Measurements from ENCODE around the gene LRRC23. TPM values are rescaled to one million over a fixed set of nuclear protein-coding genes. Genes with fewer than 3 reads are reported as not detected.

The LRRC23 gene, protein sequence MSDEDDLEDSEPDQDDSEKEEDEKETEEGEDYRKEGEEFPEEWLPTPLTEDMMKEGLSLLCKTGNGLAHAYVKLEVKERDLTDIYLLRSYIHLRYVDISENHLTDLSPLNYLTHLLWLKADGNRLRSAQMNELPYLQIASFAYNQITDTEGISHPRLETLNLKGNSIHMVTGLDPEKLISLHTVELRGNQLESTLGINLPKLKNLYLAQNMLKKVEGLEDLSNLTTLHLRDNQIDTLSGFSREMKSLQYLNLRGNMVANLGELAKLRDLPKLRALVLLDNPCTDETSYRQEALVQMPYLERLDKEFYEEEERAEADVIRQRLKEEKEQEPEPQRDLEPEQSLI
- total RNA-seq: 10 to 100 TPM in 6 of 9 donors, 1 to 10 TPM in 3; 6.9 to 18.6 (median 12.5) TPM
- polyA plus RNA-seq: 10 to 100 TPM; 11.0 to 29.0 (median 13.8) TPM
- long read RNA-seq, donor 1, partial matches to known transcripts: 0 of 1 reads
- long read RNA-seq, donor 1, other reads (novel, unspliced or antisense): 0 of 1 reads
- long read RNA-seq, donor 2, partial matches to known transcripts: 0 of 1 reads
- long read RNA-seq, donor 2, other reads (novel, unspliced or antisense): 0 of 1 reads
- long read RNA-seq, donor 3: 0 reads
- long read RNA-seq, donor 4, partial matches to known transcripts: 2 of 10 reads
- long read RNA-seq, donor 4, other reads (novel, unspliced or antisense): 0 of 10 reads
- long read RNA-seq, donor 5, partial matches to known transcripts: 2 of 13 reads
- long read RNA-seq, donor 5, other reads (novel, unspliced or antisense): 2 of 13 reads
- long read RNA-seq, donor 6, partial matches to known transcripts: 2 of 11 reads
- long read RNA-seq, donor 6, other reads (novel, unspliced or antisense): 1 of 11 reads
- long read RNA-seq, donor 7, partial matches to known transcripts: 0 of 1 reads
- long read RNA-seq, donor 7, other reads (novel, unspliced or antisense): 0 of 1 reads
- long read RNA-seq, donor 8, partial matches to known transcripts: 0 of 1 reads
- long read RNA-seq, donor 8, other reads (novel, unspliced or antisense): 0 of 1 reads
- long read RNA-seq, donor 9, partial matches to known transcripts: 0 of 2 reads
- long read RNA-seq, donor 9, other reads (novel, unspliced or antisense): 0 of 2 reads
- long read RNA-seq, donor 10, partial matches to known transcripts: 0 of 2 reads
- long read RNA-seq, donor 10, other reads (novel, unspliced or antisense): 0 of 2 reads

GRCh38 chr12:6904280-6905276, at the start of gene LRRC23:
Gene LRRC23, plus strand, starts transcription at chr12:6904822. Its CDS starts 812 bp downstream, at chr12:6905634.
- 4 to 12% (median 6%) methylated on average over 14 to 34 of the region's 34 CpGs for WGBS, 4 donors
- intact Hi-C loops (cut with DNase I): no loop called here
- no peaks in the 10 kb centered on the region for H3K27me3 ChIP-seq
- H3K36me3 ChIP-seq (replicated peaks in 1 of 2): no peaks in the 10 kb centered on the region
- H3K9me3 ChIP-seq (replicated peaks in 1 of 3): no peaks in the 10 kb centered on the region
- H3K4me3 ChIP-seq: peak within 1 kb of the TSS in 3 of 4 donors; percentile 57 to 87 (median 77)
- DNase-seq: peak; percentile 96 to 100 (median 98)
- H3K27ac ChIP-seq: peak within 1 kb of the TSS; percentile 30 to 84 (median 53)
- peaks cover 5 to 12% of the 10 kb centered on the region in 2 donors for H3K4me1 ChIP-seq (replicated peaks in 1 of 2)
- TF ChIP-seq, protein P1, sequence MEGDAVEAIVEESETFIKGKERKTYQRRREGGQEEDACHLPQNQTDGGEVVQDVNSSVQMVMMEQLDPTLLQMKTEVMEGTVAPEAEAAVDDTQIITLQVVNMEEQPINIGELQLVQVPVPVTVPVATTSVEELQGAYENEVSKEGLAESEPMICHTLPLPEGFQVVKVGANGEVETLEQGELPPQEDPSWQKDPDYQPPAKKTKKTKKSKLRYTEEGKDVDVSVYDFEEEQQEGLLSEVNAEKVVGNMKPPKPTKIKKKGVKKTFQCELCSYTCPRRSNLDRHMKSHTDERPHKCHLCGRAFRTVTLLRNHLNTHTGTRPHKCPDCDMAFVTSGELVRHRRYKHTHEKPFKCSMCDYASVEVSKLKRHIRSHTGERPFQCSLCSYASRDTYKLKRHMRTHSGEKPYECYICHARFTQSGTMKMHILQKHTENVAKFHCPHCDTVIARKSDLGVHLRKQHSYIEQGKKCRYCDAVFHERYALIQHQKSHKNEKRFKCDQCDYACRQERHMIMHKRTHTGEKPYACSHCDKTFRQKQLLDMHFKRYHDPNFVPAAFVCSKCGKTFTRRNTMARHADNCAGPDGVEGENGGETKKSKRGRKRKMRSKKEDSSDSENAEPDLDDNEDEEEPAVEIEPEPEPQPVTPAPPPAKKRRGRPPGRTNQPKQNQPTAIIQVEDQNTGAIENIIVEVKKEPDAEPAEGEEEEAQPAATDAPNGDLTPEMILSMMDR (IDR thresholded peaks at IDR 0.05): no peak
- peak in 1 of 2 donors; percentile 39 for TF ChIP-seq POLR2A (IDR thresholded peaks at IDR 0.05)

- no peak for TF ChIP-seq POLR2A (IDR thresholded peaks at IDR 0.05)
- TF ChIP-seq, protein P1 (IDR thresholded peaks at IDR 0.05): no peak
- H3K27ac ChIP-seq: no peak overlapping the region
- H3K36me3 ChIP-seq (replicated peaks in 1 of 2): peaks cover 0 to 53% of the 10 kb centered on the region in 2 donors
- H3K4me3 ChIP-seq: no peak overlapping the region
- no peaks in the 10 kb centered on the region for H3K9me3 ChIP-seq (replicated peaks in 1 of 3)
- no peaks in the 10 kb centered on the region for H3K27me3 ChIP-seq
- H3K4me1 ChIP-seq (replicated peaks in 1 of 2): peaks cover 13 to 23% of the 10 kb centered on the region in 2 donors
- intact Hi-C loops (cut with DNase I): no loop called here
- 89 to 94% (median 92%) methylated on average over 14 of the region's 14 CpGs for WGBS, 4 donors
- DNase-seq: no peak
Observed at GRCh38 chr12:6855322-6855721, 49.3 kb upstream of the LRRC23 start.

DNA sequence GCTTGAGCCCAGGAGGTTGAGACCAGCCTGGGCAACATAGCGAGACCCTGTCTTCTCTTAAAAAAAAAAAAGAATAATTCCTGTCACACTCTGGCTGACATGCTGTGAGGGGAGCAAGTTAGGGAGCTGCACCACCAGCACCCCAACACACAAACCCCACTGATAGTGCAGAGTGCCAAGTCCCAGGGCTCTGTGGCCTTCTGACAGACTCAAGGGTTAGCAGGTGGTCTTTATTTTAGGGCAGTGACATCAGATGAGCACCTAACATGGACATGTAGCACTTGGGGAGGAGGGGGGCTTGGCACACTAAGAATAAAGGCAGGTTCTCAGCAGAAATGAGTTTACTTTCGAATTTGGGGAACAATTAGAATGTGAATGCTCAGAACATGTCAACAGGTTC, 45.8 kb upstream of the LRRC23 start:
- H3K36me3 ChIP-seq (replicated peaks in 1 of 2): peaks cover 0 to 87% of the 10 kb centered on the region in 2 donors
- 87 to 100% (median 95%) methylated on average over 2 of the region's 2 CpGs for WGBS, 4 donors
- H3K27me3 ChIP-seq: no peaks in the 10 kb centered on the region
- intact Hi-C loops (cut with DNase I): no loop called here
- no peak for DNase-seq
- H3K9me3 ChIP-seq (replicated peaks in 1 of 3): no peaks in the 10 kb centered on the region
- no peak for TF ChIP-seq POLR2A (IDR thresholded peaks at IDR 0.05)
- TF ChIP-seq, protein P1 (IDR thresholded peaks at IDR 0.05): no peak
- H3K4me3 ChIP-seq: no peak overlapping the region
- H3K27ac ChIP-seq: no peak overlapping the region
- H3K4me1 ChIP-seq (replicated peaks in 1 of 2): peaks cover 0 to 6% of the 10 kb centered on the region in 2 donors

Measured in adrenal gland (tissue), 19 donors.